CD4-positive, alpha-beta T cell treated with Interleukin-1 beta for 1 hour (primary cell): ENCODE results near the gene CLDN2.

Experiments
- DNase-seq, 2 donors: peaks; one replicate each; pipeline ENCODE4 v3.0.0-alpha.2; 2020 to 2022

The CLDN2 gene

DNA sequence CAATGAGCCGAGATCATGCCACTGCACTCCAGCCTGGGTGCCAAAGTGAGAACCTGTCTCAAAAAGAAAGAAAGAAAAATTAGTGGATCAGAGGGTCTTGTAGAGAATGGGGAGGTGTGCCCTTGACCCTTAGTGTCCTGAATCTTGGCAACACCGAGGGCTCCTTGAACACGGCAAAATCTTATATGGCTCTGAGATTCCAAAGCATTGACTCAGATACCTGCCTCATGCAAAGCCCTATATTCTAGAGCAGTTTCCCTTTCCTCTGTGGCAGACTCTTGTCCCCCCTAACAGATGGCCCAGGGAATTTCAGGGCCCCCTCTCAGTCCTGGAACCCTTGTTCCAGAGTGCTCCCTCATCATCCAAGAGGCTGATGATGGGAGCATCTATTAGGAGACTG, 6.8 kb downstream of the CLDN2 start:
- DNase-seq, result no peak

DNA sequence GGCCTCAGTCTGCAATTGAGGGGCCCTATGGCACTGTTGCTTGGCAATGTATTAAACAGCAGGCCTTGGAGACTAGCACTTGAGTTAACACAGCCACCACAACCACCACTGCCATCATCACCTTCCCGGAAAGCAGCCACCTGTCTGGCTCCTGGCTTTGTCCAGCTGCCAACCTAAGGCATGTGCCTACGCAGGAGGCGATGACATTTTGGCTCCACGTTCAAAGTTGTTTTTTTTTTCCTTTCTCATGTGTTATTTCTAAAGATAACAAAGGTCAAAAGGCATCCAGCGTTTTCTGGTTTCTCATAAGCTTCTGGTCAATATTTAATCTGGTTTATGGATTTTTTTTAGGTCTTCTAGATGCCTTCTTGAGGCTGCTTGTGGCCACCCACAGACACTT, 7.5 kb downstream of the CLDN2 start:
- DNase-seq, result no peak

- no peak for DNase-seq
Observed at GRCh38 chrX:106928227-106928626, 8.0 kb downstream of the CLDN2 start.

DNA sequence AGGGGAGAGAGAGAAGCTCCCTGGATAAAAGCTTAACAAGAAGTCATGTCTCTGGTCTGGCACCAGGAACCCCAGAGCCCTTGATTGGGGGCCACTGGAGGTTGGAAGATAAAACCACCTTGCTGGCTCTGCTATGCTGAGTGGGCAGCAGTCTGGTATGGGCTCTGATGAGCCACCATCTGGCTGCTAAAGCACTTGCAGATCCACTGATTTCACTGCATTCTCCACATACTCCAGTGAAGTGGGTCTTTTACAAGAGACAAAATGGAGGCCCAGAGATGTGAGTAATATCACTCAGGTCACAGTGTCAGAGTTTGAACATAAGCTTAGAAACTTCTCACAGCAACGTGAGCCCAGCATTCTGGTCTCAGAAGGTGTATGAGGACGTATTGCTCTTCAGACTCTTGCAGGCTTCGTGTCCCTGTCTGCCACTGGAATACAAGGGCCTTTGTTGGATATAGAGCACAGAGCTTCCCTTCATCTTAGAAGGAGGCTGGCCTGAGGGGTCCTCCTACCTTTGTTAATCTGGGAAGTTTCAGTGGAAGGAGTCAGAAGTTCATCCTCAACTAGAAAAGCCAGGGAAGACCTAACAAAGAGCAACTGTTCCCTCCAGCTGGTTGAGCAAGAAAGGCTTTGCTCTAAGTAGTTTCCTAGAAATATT, 11.8 kb downstream of the CLDN2 start:
- DNase-seq, result no peak

DNA sequence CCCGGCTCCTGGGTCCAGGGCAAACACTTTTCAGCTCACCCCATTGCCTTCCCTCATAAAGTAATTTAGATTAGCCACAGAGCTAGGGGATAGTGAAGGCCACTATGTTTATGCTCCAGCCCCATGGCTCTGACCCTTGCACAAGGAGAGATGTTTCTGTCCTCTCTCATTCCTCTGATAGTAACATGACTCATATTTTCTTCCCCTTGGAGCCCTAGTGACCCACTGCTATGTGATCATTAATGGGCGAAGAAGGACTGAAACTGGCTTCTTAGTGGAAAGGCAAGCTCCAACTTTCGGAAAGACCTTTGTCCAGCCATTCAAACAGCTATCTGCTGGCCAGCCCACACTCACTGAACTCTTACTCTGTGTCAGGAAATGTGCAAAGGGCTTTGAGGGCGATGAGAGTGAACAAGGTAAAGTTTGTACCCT, 12.3 kb downstream of the CLDN2 start:
- no peak for DNase-seq

GRCh38 chrX:106932960-106933537, 12.8 kb downstream of the CLDN2 start:
- DNase-seq, result no peak

DNA sequence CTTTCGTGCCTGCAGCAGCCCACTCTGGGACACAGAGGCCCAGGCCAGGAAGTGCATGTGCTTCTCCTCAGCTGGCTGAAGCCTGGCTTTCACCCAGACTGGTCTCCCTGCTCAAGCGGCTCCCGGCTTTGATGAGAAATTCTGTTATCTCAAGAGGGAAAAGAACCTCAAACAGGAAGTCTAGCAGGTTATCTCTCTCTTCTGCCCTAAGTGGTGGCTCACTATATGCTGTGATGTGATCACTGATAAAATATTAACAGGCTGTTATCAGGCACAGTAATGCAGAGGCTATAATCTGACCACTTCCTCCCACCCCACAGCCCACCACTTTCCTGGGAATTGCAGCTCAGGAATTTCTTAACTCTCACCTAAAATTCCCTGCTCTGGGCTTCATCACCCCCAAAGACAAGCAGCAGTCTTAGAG, 13.3 kb downstream of the CLDN2 start:
- DNase-seq, result no peak

GRCh38 chrX:106935175-106935574, 15.0 kb downstream of the CLDN2 start:
- DNase-seq, result no peak

GRCh38 chrX:106936246-106936645, 16.0 kb downstream of the CLDN2 start:
- no peak for DNase-seq

GRCh38 chrX:106939566-106939965, 19.4 kb downstream of the CLDN2 start:
- DNase-seq, result no peak

- DNase-seq, result no peak
Observed at GRCh38 chrX:106940068-106940467, 19.9 kb downstream of the CLDN2 start.

- DNase-seq, result no peak
Observed at GRCh38 chrX:106946464-106946863, 26.3 kb downstream of the CLDN2 start.

- DNase-seq, result no peak
Observed at GRCh38 chrX:106948641-106949040, 28.4 kb downstream of the CLDN2 start.

DNA sequence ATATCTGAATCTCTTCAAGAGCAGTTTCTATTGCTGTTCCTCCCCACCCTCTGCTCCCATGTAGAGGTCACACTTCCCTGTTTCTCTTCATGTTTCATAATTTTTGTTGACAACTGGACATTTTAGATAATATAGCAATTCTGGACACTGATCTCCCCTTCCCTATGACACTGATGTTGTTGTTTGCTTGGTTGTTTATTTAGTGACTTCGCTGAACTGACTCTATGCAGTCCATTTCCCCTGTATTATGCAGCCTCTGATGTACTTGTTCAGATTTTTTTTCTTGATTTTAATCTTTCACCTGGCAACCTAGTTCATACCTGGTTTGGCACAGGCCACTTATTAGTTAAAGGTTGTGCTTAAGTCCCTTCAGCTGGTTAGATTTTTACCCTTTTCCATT, 29.2 kb downstream of the CLDN2 start:
- no peak for DNase-seq

DNA sequence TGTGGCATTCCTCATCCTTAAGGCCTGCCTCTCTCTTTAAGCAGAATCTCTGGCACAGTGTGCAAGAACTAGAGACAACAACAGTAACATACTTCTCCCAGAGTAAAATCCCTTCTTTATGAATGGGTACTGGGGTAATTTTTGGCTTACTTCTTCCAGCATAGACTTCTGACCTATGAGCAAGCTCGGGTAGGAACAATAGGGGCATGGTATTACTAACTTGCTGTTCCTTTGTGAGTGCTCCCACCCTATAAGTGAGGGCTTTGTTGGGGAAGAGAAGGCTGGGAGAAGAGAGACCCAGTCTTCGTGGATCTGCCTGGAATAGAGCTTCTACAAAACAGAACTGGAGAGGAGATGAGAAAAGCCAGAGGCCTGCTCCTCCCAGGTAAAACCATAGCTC, 30.2 kb downstream of the CLDN2 start:
- DNase-seq, result no peak

- no peak for DNase-seq
Observed at GRCh38 chrX:106951230-106951629, 31.0 kb downstream of the CLDN2 start.

DNA sequence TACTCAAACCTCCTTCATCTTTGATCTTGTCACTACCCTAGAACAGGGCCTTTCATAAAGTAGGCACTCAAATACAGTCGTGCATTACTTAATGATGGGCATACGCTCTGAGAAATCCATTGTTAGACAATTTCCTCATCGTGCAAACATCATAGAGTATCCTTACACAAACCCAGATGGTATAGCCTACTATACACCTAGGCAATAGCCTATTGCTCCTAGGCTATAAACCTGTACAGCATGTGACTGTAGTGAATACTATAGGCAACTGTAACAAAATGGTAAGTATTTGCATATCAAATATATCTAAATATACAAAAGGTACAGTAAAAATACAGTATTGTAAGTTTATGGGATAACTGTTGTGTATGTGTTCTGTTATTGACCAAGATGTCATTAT, 31.9 kb downstream of the CLDN2 start:
- DNase-seq, result no peak

DNA sequence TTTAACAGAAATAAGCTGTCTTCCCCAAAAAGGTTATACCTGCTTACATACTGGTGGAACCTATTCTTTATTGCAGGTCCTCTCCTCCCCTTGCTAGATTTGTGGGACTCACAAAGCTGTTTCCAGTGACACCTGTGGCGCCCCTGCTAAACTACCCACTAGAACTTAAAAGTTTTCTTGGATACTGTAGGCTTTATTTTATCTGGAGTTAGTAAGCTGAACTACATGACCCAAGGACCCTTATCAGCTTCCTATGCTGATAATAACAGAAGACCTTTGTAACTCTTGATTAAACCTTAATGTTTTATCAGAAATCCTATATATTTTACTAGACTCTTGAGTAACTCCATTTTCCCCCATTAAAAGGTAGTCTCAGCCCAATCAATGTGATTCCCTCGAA, 32.3 kb downstream of the CLDN2 start:
- DNase-seq, result no peak

GRCh38 chrX:106952988-106953387, 32.8 kb downstream of the CLDN2 start:
- peak in 1 of 2 donors; percentile 3 for DNase-seq

DNA sequence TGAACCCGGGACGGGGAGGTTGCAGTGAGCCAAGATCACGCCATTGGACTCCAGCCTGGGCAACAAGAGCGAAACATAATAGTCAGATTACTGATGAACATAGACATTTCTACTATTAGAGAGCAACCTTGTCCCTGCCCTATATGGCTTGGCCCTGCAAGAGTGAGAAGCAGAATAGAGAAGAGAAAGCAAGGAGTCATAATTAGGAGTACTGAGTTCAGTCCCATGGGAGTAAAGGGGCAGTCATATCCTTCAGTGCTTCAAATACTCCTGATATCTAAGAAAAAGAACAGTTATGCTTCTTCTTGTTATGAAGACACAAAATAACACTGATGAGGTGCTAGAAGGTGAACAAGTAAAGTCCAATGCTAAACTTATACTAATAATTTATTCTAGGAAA, 33.8 kb downstream of the CLDN2 start:
- DNase-seq, result no peak

- DNase-seq, result no peak
Observed at GRCh38 chrX:106955004-106955772, 35.0 kb downstream of the CLDN2 start.

DNA sequence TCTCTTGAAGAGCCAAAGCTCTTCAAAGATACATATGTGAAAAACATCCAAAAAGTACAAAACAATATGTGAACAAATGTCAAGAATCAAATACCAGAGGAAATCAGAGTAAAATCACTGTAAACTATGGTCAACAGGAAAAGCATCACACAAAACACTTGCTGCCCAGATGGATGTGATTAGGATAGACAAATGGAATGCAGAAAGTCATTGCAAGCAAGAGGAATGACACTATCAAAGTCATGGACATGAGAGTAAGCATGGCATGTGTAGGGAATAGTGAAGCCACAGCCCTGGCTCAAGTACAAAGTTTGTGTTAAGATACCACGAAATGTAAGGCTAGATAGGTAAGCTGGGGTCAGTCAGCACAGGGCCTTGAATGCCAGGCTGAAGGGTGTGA, 37.7 kb downstream of the CLDN2 start:
- no peak for DNase-seq

- DNase-seq, result no peak
Observed at GRCh38 chrX:106959901-106960300, 39.7 kb downstream of the CLDN2 start.

- no peak for DNase-seq
Observed at GRCh38 chrX:106963111-106963510, 42.9 kb downstream of the CLDN2 start.
